ENCODE measurements around the gene ELF2.
"Not testable (repeated sequence)": the region's sequence is repeated elsewhere in the genome, so short reads cannot be mapped to it uniquely, and the experiment has no call there.

Gene ELF2

DNA sequence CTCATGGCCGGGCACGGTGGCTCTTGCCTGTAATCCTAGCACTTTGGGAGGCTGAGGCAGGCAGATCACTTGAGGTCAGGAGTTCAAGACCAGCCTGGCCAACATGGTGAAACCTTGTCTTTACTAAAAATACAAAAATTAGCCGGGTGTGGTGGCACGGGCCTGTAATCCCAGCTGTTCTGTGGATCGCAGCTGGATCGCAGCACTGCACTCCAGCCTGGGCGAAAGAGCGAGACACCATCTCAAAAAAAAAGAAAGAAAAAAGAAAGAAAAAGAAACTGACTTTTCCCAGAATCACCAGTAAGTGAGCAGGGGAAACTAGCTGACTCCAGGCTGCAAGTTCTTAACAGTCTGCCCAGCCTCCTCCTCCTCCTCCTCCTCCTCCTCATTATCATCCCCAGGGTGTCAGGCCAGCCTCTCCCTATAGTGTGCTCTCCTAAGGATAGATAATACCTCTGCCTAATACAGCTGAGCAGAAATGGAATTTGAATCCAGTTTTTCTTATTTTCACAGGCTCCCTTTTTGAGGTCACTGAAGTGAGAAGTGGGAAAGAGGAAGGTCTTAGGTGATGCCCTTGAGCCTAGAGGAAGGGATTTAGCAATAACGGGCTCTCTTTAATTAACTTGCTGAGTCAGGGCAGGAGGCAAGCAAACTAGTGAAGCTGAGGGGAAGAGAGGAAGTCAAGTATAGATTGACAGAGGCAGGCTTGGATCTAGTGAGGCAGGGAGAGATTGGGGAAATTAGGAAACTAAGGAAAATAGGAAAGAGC is 11.8 kb upstream of the ELF2 start:
- peak in 1 of 51 donors; percentile 3 for DNase-seq

- no peak for DNase-seq
Observed at GRCh38 chr4:139184129-139184528, 7.1 kb upstream of the ELF2 start.

DNA sequence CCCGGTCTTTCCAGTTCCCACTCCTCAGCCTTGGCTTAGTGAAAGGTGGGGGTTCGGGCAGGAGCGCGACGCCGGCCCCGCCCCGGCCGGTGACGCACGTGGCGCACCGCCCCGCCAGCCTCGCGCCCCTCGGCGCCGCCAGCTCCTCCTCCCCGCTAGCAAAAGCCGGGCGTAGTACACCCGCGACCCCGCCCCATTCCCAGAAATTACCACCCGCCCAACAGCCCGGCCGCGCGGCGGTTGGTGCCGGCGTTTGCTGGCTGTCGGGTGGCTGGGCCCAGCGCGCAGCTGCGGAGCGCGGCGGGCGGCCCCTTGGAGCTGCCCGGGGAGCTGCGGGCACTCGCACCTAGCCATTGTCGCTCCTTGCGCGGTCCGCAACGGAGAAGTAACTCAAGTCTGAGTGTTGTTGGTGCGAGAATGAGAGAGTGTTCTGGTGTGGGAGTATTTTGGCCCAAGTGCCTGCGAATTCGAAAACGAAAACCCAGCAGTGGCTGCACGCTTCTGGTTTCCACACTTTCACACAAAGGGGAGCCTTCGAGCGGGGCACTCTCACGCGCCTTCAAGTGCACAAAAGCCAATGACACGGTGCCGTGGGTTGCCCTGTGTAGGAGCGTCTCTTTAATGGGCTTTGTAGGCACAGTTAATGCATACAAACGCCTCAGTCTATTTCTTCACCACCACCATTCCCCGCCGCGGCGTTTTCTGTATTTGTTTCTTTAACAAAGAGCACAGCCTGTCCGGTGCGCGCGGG is 1.0 kb upstream of the ELF2 start:
- peak; percentile 46 to 95 (median 90) for DNase-seq

DNA sequence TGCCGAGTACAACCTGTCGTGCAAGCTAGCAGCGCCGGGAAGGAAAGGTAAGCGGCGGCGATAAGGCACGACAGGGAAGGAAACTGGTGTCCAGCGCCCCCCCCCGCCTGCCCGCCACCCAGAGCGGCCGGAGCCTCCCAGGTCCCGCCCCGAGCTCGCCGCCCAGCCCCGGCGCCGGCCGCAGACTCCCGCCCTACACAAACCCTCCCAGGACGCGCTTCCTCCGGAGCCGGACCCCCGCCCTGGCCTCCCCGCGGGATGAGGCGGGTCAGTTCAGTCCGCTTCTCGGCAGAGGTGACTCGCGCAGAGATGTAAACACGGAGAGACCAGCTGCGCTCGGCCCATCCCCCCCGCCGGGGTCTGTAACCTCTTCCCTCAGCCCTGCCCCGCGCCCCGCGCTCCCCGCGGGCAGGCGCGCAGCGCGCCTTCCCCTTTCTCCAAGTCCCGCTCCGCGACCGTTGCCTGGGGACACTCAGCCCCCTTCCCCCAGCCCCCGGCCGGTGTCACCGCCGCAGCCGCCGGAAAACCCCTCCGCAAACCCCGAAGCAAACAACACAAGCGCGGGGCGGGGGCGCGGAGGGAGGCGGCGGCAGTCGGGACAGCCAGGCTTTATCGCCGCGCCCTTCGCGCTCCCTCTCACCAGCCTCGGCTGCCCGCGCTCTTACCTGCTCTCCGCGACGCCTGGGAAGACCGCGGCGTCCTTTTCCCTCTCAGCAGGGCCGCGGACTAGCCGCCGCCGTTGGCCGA is 543 bp downstream of the ELF2 start:
- peak; percentile 34 to 89 (median 71) for DNase-seq

DNA sequence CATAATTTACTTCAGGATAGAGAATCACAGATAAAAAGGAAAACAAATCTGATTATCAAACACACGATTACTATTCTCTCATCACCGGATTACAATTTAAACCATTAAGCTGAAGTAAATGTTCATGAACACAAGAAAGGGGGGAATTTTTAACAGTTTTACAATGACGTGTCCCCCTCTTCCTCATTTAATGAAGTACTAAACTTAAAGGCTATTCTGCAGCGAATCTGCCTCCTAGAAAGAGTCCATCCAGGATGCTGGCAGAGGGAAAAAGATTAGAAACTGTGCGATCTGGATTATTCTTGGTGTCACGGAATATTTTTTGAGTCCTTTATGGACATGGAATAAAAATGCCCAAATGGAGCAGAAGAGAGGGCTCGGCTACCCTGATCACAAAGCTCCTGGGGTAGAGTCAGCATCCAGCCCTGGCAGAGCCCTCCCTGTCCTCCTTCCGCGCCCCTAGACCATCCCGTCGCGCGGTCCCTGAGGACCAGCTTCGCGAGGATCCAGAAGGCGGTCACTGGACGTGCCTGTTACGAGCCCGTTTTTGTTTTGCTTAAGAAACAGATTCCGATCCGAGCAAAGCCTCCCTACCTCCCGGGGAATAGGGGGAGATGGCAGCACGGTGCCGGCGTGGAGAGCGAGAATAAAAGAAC is 1.2 kb downstream of the ELF2 start:
- DNase-seq = peak in 8 of 51 donors; percentile 30 to 59 (median 44)

GRCh38 chr4:139171876-139172691 is 4.9 kb downstream of the ELF2 start:
- no peak for DNase-seq

- no peak for DNase-seq
Observed at GRCh38 chr4:139170932-139171331, 6.1 kb downstream of the ELF2 start.

DNA sequence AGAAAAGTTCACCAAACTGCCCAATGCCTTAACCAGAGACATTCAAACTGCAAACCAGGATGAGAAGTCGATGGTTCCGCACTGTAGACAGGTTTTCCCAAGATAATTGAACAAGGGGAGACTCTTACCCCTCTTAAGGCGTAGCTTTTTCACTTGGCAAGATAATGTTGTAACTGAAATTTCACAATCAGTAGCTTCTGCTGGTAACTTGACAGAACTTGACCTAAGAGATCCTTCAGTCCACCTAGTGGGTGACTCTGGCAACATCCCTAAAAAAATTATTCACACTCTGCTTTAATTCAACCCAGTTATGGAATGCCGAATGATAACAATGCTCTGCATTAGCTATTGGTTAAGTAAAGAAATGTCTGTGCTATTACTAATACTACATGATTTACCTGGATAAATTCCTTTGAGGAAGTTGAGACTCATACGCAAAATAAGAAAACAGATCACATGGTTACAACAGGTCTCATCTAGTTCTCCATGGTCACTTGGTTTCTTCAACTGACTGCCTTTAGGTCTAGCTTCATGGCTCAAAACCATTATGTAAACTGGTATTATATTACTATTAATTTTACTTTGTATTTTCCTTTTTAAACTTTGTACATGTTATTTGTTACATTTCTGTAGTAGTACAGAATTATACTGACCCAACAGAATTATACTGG is 9.1 kb downstream of the ELF2 start:
- DNase-seq = peak in 1 of 51 donors; percentile 14

GRCh38 chr4:139164731-139165130 is 12.3 kb downstream of the ELF2 start:
- no peak for DNase-seq

DNA sequence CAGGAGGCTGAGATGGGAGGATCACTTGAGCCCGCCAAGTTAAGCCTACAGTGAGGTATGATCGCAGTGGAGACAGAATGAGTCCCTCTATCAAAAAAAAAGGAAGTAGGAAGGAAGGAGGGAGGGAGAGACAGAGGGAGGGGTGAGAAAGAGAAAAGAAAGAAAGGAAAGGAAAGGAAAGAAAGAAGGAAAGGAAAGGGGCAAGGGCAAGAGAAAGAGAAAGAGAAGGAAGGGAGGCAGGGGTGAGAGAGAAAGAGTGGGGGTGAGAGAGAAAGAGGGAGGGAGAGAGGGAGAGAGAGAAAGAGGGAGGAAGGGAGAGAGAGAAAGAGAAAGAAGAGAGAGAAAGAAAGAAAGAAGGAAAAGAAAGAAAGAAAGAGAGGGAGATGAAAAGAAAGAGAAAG is 13.2 kb downstream of the ELF2 start:
- no peak for DNase-seq

GRCh38 chr4:139157977-139158376 is 19.0 kb downstream of the ELF2 start:
- not testable (repeated sequence) for DNase-seq

- no peak for DNase-seq
Observed at GRCh38 chr4:139154952-139155557, 22.0 kb downstream of the ELF2 start.

DNA sequence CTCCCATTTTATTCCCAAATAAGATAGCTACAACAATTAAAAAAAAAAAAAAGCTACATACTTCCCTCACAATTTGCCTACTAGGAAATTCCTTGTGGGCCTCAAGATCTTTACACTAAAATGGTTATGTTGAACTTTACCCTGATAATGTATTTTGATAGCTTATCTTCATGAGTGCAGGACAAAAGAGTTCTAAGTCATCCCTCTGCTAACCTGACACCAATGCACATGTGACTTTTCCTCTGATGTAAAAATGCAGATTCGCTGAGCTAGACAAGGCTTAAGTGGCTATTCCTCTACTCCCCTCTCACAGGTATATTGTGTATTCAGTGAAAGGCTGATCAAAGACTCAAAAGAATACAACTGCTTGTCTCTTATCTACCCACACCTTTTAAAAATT is 22.5 kb downstream of the ELF2 start:
- DNase-seq = no peak

- DNase-seq = no peak
Observed at GRCh38 chr4:139154134-139154421, 22.9 kb downstream of the ELF2 start.

- no peak for DNase-seq
Observed at GRCh38 chr4:139153411-139154133, 23.4 kb downstream of the ELF2 start.

DNA sequence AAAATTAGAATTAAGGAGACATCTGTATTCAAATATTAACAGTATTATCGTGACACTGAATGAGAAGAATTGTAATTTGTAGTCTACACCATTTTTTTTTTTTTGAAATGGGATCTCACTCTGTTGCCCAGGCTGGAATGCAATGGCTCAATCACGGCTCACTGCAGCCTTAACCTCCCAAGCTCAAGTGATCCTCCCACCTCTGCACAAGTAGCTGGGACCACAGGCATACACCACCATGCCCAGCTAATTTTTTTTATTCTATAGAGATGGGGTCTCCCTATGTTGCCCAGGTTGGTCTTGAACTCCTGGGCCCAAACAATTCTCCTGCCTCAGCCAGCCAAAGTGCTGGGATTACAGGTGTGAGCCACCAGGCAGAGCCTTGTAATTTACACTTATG is 24.8 kb downstream of the ELF2 start:
- no peak for DNase-seq

- DNase-seq = no peak
Observed at GRCh38 chr4:139146926-139147629, 29.9 kb downstream of the ELF2 start.

- no peak for DNase-seq
Observed at GRCh38 chr4:139145552-139145932, 31.5 kb downstream of the ELF2 start.

All from hypothalamus (tissue), 51 donors.